ENCODE results near the gene ANKFY1. TPM values are rescaled to one million over a fixed set of nuclear protein-coding genes. Genes with fewer than 3 reads are reported as not detected.

Gene ANKFY1
- total RNA-seq, 4 donors from 2014 or later: 36.8 to 55.0 (median 40.9) TPM

DNA sequence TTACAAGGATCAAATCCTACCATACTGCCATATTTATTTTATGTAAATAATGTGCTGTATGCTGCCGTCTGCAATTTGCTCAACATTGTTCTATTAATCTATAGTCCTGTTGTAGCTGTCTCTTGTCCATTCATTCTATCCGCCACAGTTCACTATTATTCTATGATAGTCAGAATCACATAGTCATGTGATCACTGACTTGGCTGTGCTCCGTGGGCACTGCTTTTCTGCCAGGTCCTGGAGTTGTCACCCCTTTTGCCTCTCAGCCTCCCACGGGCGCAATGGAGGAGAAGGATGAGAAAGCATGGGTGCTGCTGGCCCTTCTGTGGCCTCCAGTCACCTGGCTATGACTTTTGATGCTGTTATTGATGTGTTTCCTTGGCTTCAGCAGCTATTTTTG lies 37.3 kb upstream of the ANKFY1 start:
- TF ChIP-seq, protein P1, sequence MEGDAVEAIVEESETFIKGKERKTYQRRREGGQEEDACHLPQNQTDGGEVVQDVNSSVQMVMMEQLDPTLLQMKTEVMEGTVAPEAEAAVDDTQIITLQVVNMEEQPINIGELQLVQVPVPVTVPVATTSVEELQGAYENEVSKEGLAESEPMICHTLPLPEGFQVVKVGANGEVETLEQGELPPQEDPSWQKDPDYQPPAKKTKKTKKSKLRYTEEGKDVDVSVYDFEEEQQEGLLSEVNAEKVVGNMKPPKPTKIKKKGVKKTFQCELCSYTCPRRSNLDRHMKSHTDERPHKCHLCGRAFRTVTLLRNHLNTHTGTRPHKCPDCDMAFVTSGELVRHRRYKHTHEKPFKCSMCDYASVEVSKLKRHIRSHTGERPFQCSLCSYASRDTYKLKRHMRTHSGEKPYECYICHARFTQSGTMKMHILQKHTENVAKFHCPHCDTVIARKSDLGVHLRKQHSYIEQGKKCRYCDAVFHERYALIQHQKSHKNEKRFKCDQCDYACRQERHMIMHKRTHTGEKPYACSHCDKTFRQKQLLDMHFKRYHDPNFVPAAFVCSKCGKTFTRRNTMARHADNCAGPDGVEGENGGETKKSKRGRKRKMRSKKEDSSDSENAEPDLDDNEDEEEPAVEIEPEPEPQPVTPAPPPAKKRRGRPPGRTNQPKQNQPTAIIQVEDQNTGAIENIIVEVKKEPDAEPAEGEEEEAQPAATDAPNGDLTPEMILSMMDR (IDR thresholded peaks at IDR 0.05; ENCODE audit: low read depth): no peak

DNA sequence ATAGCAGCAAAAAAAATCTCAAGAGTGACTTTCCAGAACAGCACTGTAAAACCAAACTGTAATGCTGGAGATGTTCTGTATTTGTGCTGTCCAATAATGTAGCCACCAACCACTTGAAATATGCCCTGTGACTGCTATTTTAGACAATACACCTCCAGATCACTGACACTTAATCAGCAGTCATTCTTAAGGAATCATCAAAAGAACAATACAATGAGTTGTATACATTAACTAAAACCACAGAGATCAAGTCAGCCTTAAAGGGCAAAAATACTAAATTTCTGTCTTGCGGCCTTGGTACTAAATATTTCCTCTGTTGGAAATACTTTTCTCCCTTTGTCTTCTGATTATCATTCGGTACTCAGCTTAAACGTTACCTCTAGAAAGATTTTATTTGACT lies 33.6 kb upstream of the ANKFY1 start:
- TF ChIP-seq, protein P1 (IDR thresholded peaks at IDR 0.05; ENCODE audit: low read depth): no peak

DNA sequence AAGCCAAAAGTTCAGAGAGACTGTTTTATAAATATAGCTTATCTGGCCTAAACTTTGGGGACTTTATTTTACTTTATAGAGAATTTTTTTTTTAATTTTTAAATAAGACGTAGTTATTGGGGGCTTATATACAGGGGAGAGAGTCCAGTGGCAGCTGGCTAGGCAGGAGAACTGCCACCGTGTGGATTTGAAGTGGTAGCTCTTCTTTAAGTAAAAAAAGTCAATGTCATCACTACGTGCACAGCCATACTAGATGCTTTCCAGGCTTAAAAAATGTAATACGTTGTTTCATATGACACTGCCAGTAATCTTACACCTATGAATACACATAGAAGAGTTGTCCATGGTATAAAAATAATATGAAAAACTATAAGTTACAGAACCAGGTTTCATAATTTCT lies 31.9 kb upstream of the ANKFY1 start:
- TF ChIP-seq, protein P1 (IDR thresholded peaks at IDR 0.05; ENCODE audit: low read depth): no peak

DNA sequence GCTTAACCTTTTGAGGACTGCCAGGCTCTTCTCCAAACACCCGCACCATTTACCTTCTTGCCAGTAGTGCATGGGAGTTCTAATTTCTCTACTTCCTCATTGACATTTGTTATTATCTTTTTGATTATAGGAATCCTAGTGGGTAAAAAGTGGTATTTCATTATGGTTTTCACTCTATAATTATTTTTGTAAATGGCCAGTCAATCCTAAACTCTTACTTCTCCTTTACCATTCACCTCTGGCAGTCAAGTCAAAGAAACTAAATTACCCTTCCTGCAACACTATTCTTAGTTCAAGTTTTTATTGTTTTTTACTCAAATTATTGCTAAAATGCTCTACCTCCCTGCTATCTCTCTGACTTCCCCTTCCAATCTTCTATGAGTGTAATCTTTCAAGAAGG lies 29.8 kb upstream of the ANKFY1 start:
- TF ChIP-seq, protein P1 (IDR thresholded peaks at IDR 0.05; ENCODE audit: low read depth): no peak

DNA sequence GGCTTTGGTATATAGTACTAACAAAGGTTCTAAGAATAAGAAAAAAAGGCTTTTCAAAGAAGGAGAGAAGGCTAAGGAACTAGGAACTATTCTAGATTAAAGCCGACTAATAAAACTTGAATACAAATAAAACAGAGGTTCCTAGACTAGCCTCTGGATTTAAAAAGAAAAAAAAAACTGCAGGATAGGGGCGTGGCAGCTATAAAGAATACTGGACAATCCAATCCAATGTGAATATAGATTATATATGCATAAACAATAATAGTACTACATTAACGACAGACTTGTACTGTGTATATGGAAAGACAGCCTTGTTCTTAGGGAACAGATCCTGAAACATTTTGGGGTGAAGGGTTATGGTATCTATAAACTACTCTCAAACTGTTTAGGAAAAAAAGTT lies 23.9 kb upstream of the ANKFY1 start:
- TF ChIP-seq, protein P1 (IDR thresholded peaks at IDR 0.05; ENCODE audit: low read depth): no peak

DNA sequence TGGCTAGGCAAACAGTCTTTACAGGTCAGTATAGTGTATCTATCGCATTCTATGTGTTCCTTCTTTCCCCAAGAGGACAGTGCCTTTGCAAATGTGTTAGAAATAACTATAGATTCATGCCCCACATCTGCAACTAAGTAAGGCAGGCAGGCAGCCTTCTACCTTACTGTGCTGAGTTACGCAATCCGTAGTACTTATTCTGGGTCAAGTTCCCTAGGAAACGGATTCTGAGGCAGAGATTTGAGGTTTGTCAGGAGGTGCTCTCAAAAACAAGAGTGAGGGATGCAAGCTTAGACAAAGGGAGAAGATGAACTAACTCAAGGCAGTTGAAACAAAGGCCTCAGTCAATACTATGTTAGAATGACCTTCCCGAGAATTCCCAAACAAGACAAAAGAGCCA lies 12.7 kb upstream of the ANKFY1 start:
- TF ChIP-seq, protein P1 (IDR thresholded peaks at IDR 0.05; ENCODE audit: low read depth): no peak

DNA sequence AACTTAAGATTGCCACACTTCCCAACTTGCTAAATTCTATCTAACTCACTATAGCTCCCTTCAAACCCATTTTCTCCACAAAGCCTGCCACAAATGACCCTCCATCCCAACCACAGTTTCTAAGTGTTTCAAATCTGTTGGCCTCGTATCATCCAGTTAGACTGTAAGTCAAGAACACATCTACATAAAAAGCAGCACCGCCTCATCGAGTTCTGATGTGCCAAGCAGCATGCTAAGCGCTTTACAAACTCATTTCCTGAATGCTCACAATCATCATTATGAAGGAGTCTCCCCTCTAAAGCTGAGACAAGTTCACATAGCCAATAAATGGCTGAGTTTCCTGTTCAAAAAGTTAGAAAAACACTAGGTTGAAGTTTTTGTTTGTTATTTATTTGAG lies 9.2 kb upstream of the ANKFY1 start:
- TF ChIP-seq, protein P1 (IDR thresholded peaks at IDR 0.05; ENCODE audit: low read depth): no peak
